Neural cell (in vitro differentiated cells): ENCODE data around the gene WTAP. TPM values are rescaled to one million over a fixed set of nuclear protein-coding genes. Genes with fewer than 3 reads are reported as not detected.

ENCODE experiments used
- H2AFZ ChIP-seq: fragments of 200-600, 300-800 bp; sonication (generic), shearing (Covaris generic); 2 replicates; pipeline ENCODE4 v1.6.0; 2014; ENCODE audit warnings: low read depth, mild to moderate bottlenecking, antibody characterized with exemption, low read length, moderate library complexity
- H3F3A ChIP-seq: fragments of 200-600 bp; shearing (Covaris generic); 2 replicates; pipeline ENCODE4 v1.6.1; 2016; ENCODE audit warnings: mild to moderate bottlenecking, moderate library complexity, mixed read lengths, antibody characterized with exemption, low read length; ENCODE audit not compliant: insufficient read depth, poor library complexity, severe bottlenecking
- H3K27ac ChIP-seq: fragments of 200-600, 300-800 bp; sonication (generic), shearing (Covaris generic); 2 replicates; pipeline ENCODE4 v1.5.1; 2014; ENCODE audit warnings: mild to moderate bottlenecking, low read length, moderate library complexity
- H3K27me3 ChIP-seq: fragments of 300-800, 200-600 bp; sonication (generic), shearing (Covaris generic); 2 replicates; pipeline ENCODE4 v1.6.0; 2014; ENCODE audit warnings: mild to moderate bottlenecking, low read depth, low read length, moderate library complexity; ENCODE audit not compliant: insufficient read depth
- H3K36me3 ChIP-seq: fragments of 300-800, 200-600 bp; sonication (generic), shearing (Covaris generic); 2 replicates; pipeline ENCODE4 v1.5.1; 2014; ENCODE audit warnings: mild to moderate bottlenecking, antibody characterized with exemption, low read length, moderate library complexity; ENCODE audit not compliant: insufficient read depth
- H3K4me2 ChIP-seq: fragments of 300-800, 200-600 bp; sonication (generic), shearing (Covaris generic); 2 replicates; pipeline ENCODE4 v1.6.0; 2014; ENCODE audit warnings: mild to moderate bottlenecking, low read length
- H3K4me3 ChIP-seq: fragments of 300-800, 200-600 bp; sonication (generic), shearing (Covaris generic); 2 replicates; pipeline ENCODE4 v1.5.1; 2014; ENCODE audit warnings: mild to moderate bottlenecking, low read length, moderate library complexity
- H3K79me2 ChIP-seq: fragments of 200-600 bp; shearing (Covaris generic); replicated peaks from 2 replicates; pipeline ENCODE4 v1.6.0; 2014; ENCODE audit warnings: mild to moderate bottlenecking, low read length, moderate library complexity; ENCODE audit not compliant: insufficient read depth
- H3K9ac ChIP-seq: fragments of 300-800, 200-600 bp; sonication (generic), shearing (Covaris generic); 2 replicates; pipeline ENCODE4 v1.6.1; 2016; ENCODE audit warnings: mild to moderate bottlenecking, low read length, mixed read lengths
- H3K9me2 ChIP-seq: fragments of 200-600 bp; shearing (Covaris generic); 2 replicates; pipeline ENCODE4 v1.6.1; 2016; ENCODE audit warnings: mild to moderate bottlenecking, low read length, mixed read lengths; ENCODE audit not compliant: insufficient read depth
- H3K9me3 ChIP-seq: fragments of 200-600, 300-800 bp; sonication (generic), shearing (Covaris generic); 2 replicates; pipeline ENCODE4 v1.6.1; 2016; ENCODE audit warnings: mild to moderate bottlenecking, mixed run types, low read length, moderate library complexity, mixed read lengths
- H4K20me1 ChIP-seq: fragments of 200-600 bp; shearing (Covaris generic); 2 replicates; pipeline ENCODE4 v1.6.1; 2016; ENCODE audit warnings: mild to moderate bottlenecking, mixed run types; ENCODE audit not compliant: insufficient read depth
- EP300 ChIP-seq: fragments of 450-650 bp; conservative IDR thresholded peaks from 2 replicates; pipeline ENCODE4 v1.6.1; 2014; ENCODE audit warnings: antibody characterized with exemption, mild to moderate bottlenecking, moderate library complexity; ENCODE audit not compliant: poor library complexity, severe bottlenecking
- EZH2 ChIP-seq: fragments of 200-600, 300-800 bp; shearing (Covaris generic), sonication (generic); IDR thresholded peaks from 2 replicates; pipeline ENCODE4 v1.6.1; 2014; ENCODE audit warnings: antibody characterized with exemption, low read length, borderline replicate concordance, mild to moderate bottlenecking; ENCODE audit not compliant: insufficient read depth, poor library complexity, severe bottlenecking
- MXI1 ChIP-seq: fragments of 450-650 bp; conservative IDR thresholded peaks from 2 replicates; pipeline ENCODE4 v1.6.1; 2014; ENCODE audit warnings: antibody characterized with exemption, mild to moderate bottlenecking; ENCODE audit not compliant: poor library complexity, severe bottlenecking
- POLR2AphosphoS5 ChIP-seq: IDR thresholded peaks from 2 replicates; pipeline ENCODE4 v1.6.1; 2012
- RAD21 ChIP-seq: fragments of 450-650 bp; conservative IDR thresholded peaks from 2 replicates; pipeline ENCODE4 v1.6.1; 2014; ENCODE audit warnings: antibody characterized with exemption, mild to moderate bottlenecking, moderate library complexity
- SMC3 ChIP-seq: fragments of 450-650 bp; conservative IDR thresholded peaks from 2 replicates; pipeline ENCODE4 v1.6.1; 2014; ENCODE audit warnings: antibody characterized with exemption, mild to moderate bottlenecking, moderate library complexity; ENCODE audit not compliant: poor library complexity
- TAF1 ChIP-seq: IDR thresholded peaks from 2 replicates; pipeline ENCODE4 v1.6.1; 2012; ENCODE audit warnings: low read depth
- polyA plus RNA-seq: library from polyadenylated mRNA; depleted of rRNA; stranded (reverse); fragments of >200 nt; gene quantifications from 2 replicates; pipeline ENCODE4 v1.2.3, GENCODE V29; 2014
- TF ChIP-seq, protein P1 (sequence below): fragments of 450-650 bp; IDR thresholded peaks from 2 replicates; pipeline ENCODE4 v1.5.1; 2014; ENCODE audit warnings: antibody characterized with exemption, mild to moderate bottlenecking, moderate library complexity; ENCODE audit not compliant: poor library complexity, severe bottlenecking
- TF ChIP-seq, protein P2 (sequence below): IDR thresholded peaks from 2 replicates; pipeline ENCODE4 v1.6.1; 2012; ENCODE audit warnings: borderline replicate concordance

WTAP gene
- polyA plus RNA-seq, 1 donor from 2014 or later = 94.1 TPM

DNA sequence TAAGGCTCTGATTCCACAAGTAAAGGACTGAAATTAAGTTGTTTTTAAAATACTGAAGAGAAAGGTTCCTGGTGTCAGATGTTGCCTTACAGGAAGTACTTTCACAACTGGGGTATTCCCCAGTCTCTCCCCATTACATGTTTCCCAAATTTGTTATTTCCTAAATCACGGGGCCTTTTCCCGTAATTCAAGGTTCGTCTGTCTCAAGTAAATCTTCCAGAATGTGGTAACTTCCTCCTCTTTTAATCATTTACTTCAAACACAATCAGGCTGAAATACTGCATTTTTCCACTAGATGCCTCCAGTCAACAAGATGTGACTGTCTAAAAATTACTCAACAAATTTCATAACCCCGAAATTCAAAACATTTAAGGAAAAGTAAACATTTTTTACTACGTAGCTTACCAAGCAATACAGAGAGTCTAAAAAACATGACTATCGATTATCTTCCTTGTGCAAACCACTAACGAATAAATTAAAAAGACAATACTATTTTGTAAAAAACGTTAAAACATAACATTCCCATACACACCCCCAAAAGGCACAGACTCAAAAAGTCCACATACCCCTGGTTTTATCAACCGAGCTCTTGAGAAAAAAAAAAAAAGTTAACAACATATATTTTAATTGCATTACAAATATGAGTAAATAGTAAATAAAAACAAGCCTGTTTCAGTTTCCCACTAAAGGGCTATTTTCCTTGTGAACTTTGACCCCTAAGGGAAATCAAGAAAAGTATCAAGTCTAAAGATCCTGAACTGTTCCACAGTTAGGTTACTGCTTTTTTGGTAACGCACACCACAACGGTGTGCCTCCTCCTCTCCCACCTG, 36.0 kb upstream of the WTAP start:
- Histone ChIP-seq H3K9ac (peak overlapping the region; percentile 85), H3K4me2 (peak overlapping the region; percentile 97), H3K27ac (no peak overlapping the region), H3K79me2 (peaks cover 40% of the 10 kb centered on the region), H3K9me2 (no peaks in the 10 kb centered on the region), H3K27me3 (no peaks in the 10 kb centered on the region), H3F3A (no peaks in the 10 kb centered on the region), H3K9me3 (no peaks in the 10 kb centered on the region), H3K36me3 (no peaks in the 10 kb centered on the region), H3K4me3 (peak overlapping the region; percentile 94), H4K20me1 (no peaks in the 10 kb centered on the region), H2AFZ (no peak overlapping the region)
- TF ChIP-seq SMC3 (peak; percentile 79), RAD21 (peak; percentile 84), EZH2 (no peak), MXI1 (peak; percentile 8), POLR2AphosphoS5 (no peak)
- TF ChIP-seq, protein P1, sequence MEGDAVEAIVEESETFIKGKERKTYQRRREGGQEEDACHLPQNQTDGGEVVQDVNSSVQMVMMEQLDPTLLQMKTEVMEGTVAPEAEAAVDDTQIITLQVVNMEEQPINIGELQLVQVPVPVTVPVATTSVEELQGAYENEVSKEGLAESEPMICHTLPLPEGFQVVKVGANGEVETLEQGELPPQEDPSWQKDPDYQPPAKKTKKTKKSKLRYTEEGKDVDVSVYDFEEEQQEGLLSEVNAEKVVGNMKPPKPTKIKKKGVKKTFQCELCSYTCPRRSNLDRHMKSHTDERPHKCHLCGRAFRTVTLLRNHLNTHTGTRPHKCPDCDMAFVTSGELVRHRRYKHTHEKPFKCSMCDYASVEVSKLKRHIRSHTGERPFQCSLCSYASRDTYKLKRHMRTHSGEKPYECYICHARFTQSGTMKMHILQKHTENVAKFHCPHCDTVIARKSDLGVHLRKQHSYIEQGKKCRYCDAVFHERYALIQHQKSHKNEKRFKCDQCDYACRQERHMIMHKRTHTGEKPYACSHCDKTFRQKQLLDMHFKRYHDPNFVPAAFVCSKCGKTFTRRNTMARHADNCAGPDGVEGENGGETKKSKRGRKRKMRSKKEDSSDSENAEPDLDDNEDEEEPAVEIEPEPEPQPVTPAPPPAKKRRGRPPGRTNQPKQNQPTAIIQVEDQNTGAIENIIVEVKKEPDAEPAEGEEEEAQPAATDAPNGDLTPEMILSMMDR = peak; percentile 85

DNA sequence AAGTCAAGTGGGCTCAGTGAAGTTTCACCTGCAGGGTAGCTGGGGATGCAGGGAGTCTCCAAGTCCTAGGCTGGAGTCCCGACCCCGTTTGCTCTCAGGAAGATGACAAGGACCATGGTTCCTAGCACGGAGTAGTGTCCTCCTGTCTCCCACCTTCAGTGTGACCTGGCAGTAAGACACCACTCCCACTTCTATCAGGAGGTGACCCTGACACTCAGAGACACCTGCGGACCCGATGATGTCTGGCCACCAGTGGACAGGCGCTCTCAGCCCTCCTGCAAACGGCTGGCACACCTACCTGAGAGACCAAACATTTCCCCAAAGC, 35.4 kb upstream of the WTAP start:
- Histone ChIP-seq H3K79me2 (peaks cover 40% of the 10 kb centered on the region), H3K9ac (peak overlapping the region; percentile 85), H3K4me2 (peak overlapping the region; percentile 97), H3K36me3 (no peaks in the 10 kb centered on the region), H3K4me3 (peak overlapping the region; percentile 94), H2AFZ (no peak overlapping the region), H3K27me3 (no peaks in the 10 kb centered on the region), H3F3A (no peaks in the 10 kb centered on the region), H3K9me3 (no peaks in the 10 kb centered on the region), H3K27ac (no peak overlapping the region), H4K20me1 (no peaks in the 10 kb centered on the region), H3K9me2 (no peaks in the 10 kb centered on the region)
- no peak for TF ChIP-seq SMC3

DNA sequence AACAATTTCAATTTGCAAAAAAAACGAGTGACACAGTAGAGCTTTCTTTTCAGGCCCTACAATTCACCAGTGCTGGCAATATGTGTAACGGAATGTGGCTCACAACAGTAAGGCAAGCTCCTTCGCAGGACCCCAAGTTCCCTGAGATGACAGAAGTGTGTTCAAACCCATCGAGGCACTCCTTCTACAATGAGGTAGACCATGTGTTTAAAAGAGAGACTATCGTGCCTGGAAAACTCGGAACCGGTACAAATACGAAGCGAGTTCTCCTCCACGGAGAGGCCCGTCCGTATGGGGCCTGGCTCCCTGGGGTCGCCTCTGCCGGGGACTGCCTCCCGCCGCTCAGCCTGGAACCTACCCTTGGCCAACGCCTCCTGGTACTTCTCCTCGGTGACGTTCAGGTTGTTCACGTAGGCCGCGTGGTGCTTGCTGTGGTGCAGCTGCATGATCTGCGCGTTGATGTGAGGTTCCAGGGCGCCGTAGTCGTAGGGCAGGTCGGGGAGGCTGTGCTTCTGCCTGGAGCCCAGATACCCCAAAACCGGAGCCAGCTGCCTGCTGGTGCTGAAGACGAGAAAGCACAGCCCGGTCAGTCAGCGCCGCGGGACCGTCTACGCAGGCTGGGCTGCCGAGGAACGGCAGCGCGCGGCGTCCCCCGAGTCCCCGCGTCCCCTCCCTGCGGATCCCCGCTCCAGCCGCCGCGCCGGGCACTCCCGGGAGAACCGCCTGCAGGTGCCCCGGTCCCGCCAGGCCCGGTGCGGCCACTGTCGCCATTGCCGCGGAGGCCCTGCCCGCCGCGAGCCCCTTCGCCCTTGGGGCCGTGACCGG, 34.8 kb upstream of the WTAP start:
- Histone ChIP-seq H3K36me3 (no peaks in the 10 kb centered on the region), H3K9ac (peak overlapping the region; percentile 85), H3K4me3 (peak overlapping the region; percentile 94), H3K27me3 (no peaks in the 10 kb centered on the region), H3K27ac (peak overlapping the region; percentile 81), H3K4me2 (peak overlapping the region; percentile 97), H3K9me3 (no peaks in the 10 kb centered on the region), H4K20me1 (no peaks in the 10 kb centered on the region), H3K79me2 (peaks cover 40% of the 10 kb centered on the region), H3F3A (no peaks in the 10 kb centered on the region), H3K9me2 (no peaks in the 10 kb centered on the region), H2AFZ (peak overlapping the region; percentile 56)
- TF ChIP-seq EZH2 (no peak), RAD21 (no peak), MXI1 (peak; percentile 86), EP300 (no peak), SMC3 (no peak), TAF1 (peak; percentile 9), POLR2AphosphoS5 (no peak)
- TF ChIP-seq, protein P1 = no peak
- TF ChIP-seq, protein P2, sequence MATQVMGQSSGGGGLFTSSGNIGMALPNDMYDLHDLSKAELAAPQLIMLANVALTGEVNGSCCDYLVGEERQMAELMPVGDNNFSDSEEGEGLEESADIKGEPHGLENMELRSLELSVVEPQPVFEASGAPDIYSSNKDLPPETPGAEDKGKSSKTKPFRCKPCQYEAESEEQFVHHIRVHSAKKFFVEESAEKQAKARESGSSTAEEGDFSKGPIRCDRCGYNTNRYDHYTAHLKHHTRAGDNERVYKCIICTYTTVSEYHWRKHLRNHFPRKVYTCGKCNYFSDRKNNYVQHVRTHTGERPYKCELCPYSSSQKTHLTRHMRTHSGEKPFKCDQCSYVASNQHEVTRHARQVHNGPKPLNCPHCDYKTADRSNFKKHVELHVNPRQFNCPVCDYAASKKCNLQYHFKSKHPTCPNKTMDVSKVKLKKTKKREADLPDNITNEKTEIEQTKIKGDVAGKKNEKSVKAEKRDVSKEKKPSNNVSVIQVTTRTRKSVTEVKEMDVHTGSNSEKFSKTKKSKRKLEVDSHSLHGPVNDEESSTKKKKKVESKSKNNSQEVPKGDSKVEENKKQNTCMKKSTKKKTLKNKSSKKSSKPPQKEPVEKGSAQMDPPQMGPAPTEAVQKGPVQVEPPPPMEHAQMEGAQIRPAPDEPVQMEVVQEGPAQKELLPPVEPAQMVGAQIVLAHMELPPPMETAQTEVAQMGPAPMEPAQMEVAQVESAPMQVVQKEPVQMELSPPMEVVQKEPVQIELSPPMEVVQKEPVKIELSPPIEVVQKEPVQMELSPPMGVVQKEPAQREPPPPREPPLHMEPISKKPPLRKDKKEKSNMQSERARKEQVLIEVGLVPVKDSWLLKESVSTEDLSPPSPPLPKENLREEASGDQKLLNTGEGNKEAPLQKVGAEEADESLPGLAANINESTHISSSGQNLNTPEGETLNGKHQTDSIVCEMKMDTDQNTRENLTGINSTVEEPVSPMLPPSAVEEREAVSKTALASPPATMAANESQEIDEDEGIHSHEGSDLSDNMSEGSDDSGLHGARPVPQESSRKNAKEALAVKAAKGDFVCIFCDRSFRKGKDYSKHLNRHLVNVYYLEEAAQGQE = no peak
